PC-3 (cell line): ENCODE results near the gene ULK3. TPM values are rescaled to one million over a fixed set of nuclear protein-coding genes. Genes with fewer than 3 reads are reported as not detected.

ENCODE experiments used
- ATAC-seq: fragments of 200-7000 bp; cut with Tn5 transposase; 2 replicates; pipeline ENCODE4 v1.9.1; 2020; ENCODE audit warnings: mild to moderate bottlenecking, moderate library complexity
- BruUV-seq: library from RNA; stranded (reverse); fragments of 400-500 nt; replicated peaks from 2 replicates; lab custom pipeline; 2021; lab: Mats Ljungman, UMichigan
- CTCF ChIA-PET: fragments of 300-600 bp; sonication (Branson Sonifier 250); formaldehyde crosslinking; loops from one replicate; lab custom pipeline; 2022; ENCODE audit warnings: antibody characterized with exemption; lab: Charles Lee
- POLR2A ChIA-PET: fragments of 300-600 bp; sonication (Branson Sonifier 250); formaldehyde crosslinking; loops from one replicate; lab custom pipeline; 2022; ENCODE audit warnings: antibody characterized with exemption; ENCODE audit not compliant: unreplicated experiment; lab: Charles Lee
- DNase-seq: peaks from one replicate; pipeline ENCODE4 v3.0.0-alpha.2; 2015
- H2AFZ ChIP-seq: fragments of 300-600 bp; sonication (generic); 2 replicates; pipeline ENCODE4 v1.6.0; 2016; ENCODE audit warnings: antibody characterized with exemption, low read length
- H3F3A ChIP-seq: fragments of 300-600 bp; sonication (generic); one replicate; pipeline ENCODE4 v1.6.0; 2017; ENCODE audit warnings: antibody characterized with exemption, low read length, control low read depth, mild to moderate bottlenecking; ENCODE audit not compliant: unreplicated experiment
- H3K27ac ChIP-seq: fragments of 300-600 bp; sonication (generic); 2 replicates; pipeline ENCODE4 v1.5.1; 2016; ENCODE audit warnings: mild to moderate bottlenecking, low read length
- H3K27me3 ChIP-seq: fragments of 300-600 bp; sonication (generic); 2 replicates; pipeline ENCODE4 v1.6.1; 2016; ENCODE audit warnings: low read length, mixed read lengths
- H3K36me3 ChIP-seq: fragments of 300-600 bp; sonication (generic); 2 replicates; pipeline ENCODE4 v1.6.1; 2016; ENCODE audit warnings: low read depth, mixed run types, low read length, mixed read lengths
- H3K4me1 ChIP-seq: fragments of 300-600 bp; sonication (generic); 2 replicates; pipeline ENCODE4 v1.5.1; 2016; ENCODE audit warnings: low read length; ENCODE audit not compliant: insufficient read depth
- H3K4me2 ChIP-seq: fragments of 300-600 bp; sonication (generic); 2 replicates; pipeline ENCODE4 v1.6.0; 2016; ENCODE audit warnings: low read length
- H3K4me3 ChIP-seq: fragments of 300-600 bp; sonication (generic); 2 replicates; pipeline ENCODE4 v1.5.1; 2016; ENCODE audit warnings: mild to moderate bottlenecking, low read length, mixed read lengths
- H3K79me2 ChIP-seq: fragments of 300-600 bp; sonication (generic); 2 replicates; pipeline ENCODE4 v1.6.1; 2017; ENCODE audit warnings: low read length, mixed read lengths
- H3K9ac ChIP-seq: fragments of 300-600 bp; sonication (generic); 2 replicates; pipeline ENCODE4 v1.6.0; 2016; ENCODE audit warnings: mild to moderate bottlenecking, low read length
- H3K9me2 ChIP-seq: fragments of 300-600 bp; sonication (generic); replicated peaks from 2 replicates; pipeline ENCODE4 v1.6.1; 2016; ENCODE audit warnings: mixed run types, low read length, mixed read lengths
- H3K9me3 ChIP-seq: fragments of 300-600 bp; sonication (generic); 2 replicates; pipeline ENCODE4 v1.6.1; 2016; ENCODE audit warnings: low read length, mixed read lengths
- H4K20me1 ChIP-seq: fragments of 300-600 bp; sonication (generic); 2 replicates; pipeline ENCODE4 v1.6.1; 2016; ENCODE audit warnings: low read length, mixed read lengths
- CTCF ChIP-seq: fragments of 300-600 bp; sonication (generic); conservative IDR thresholded peaks from 2 replicates; pipeline ENCODE4 v1.5.1; 2017; ENCODE audit warnings: antibody characterized with exemption, low read depth, mild to moderate bottlenecking, low read length
- EZH2 ChIP-seq: fragments of 300-600 bp; sonication (generic); IDR thresholded peaks from one replicate; pipeline ENCODE4 v1.6.1; 2017; ENCODE audit warnings: antibody characterized with exemption, mild to moderate bottlenecking, low read length; ENCODE audit not compliant: unreplicated experiment
- EZH2phosphoT487 ChIP-seq: fragments of 300-600 bp; sonication (generic); IDR thresholded peaks from 2 replicates; pipeline ENCODE4 v1.6.1; 2018; ENCODE audit warnings: mild to moderate bottlenecking, antibody characterized with exemption, low read length, borderline replicate concordance
- intact Hi-C: fragments of 100-400 bp; cut with micrococcal nuclease; formaldehyde crosslinking; loops from 2 replicates; pipeline ENCODE4 v1.9.0; 2023
- total RNA-seq: library from RNA; depleted of rRNA; stranded (reverse); fragments of >200 nt; gene quantifications from 2 replicates; pipeline ENCODE4 v1.2.3, GENCODE V29; 2014

ULK3 gene
- total RNA-seq, 1 experiment from 2014 or later, result 20.3 TPM

GRCh38 chr15:74788683-74789151 is 54.2 kb downstream of the ULK3 start:
- Histone ChIP-seq H4K20me1 (peaks cover 35% of the 10 kb centered on the region; the same call in 1 of the 2 replicates), H3K79me2 (peaks cover 99% of the 10 kb centered on the region), H3K9me2 (no peaks in the 10 kb centered on the region), H3K4me3 (no peak overlapping the region), H3K4me1 (peaks cover 15% of the 10 kb centered on the region), H3K27me3 (no peaks in the 10 kb centered on the region), H3K9me3 (no peaks in the 10 kb centered on the region), H3K9ac (no peak overlapping the region), H3K36me3 (no peaks in the 10 kb centered on the region; the same call in 1 of the 2 replicates), H3F3A (no peaks in the 10 kb centered on the region), H3K27ac (no peak overlapping the region), H2AFZ (no peak overlapping the region), H3K4me2 (no peak overlapping the region)
- no TSS peak for BruUV-seq
- intact Hi-C loops, result no loop called here
- POLR2A ChIA-PET, result no interaction called here
- CTCF ChIA-PET, result no interaction called here
- DNase-seq (no peak), ATAC-seq (no peak)
- TF ChIP-seq EZH2 (no peak), CTCF (no peak), EZH2phosphoT487 (no peak)

- Histone ChIP-seq H3F3A (no peaks in the 10 kb centered on the region), H3K4me3 (no peak overlapping the region), H3K9me3 (no peaks in the 10 kb centered on the region), H3K9ac (no peak overlapping the region), H2AFZ (no peak overlapping the region), H3K4me1 (peaks cover 20% of the 10 kb centered on the region), H4K20me1 (peaks cover 31% of the 10 kb centered on the region; the same call in 1 of the 2 replicates), H3K4me2 (no peak overlapping the region), H3K27me3 (no peaks in the 10 kb centered on the region), H3K79me2 (peaks cover 99% of the 10 kb centered on the region), H3K36me3 (no peaks in the 10 kb centered on the region; the same call in 1 of the 2 replicates), H3K27ac (no peak overlapping the region), H3K9me2 (no peaks in the 10 kb centered on the region)
- CTCF ChIA-PET, result no interaction called here
- no peak for DNase-seq
- no peak for ATAC-seq
- no TSS peak for BruUV-seq
- POLR2A ChIA-PET, result interaction anchor here (0.6 kb wide), 1 partner anchor 133 kb away, joined by 11 read pairs; no protein-coding TSS in a partner anchor
- TF ChIP-seq EZH2 (no peak), CTCF (no peak)
- intact Hi-C loops, result no loop called here
These were observed 54.8 kb downstream of the ULK3 start for GRCh38 chr15:74788042-74788682.
